ENCODE measurements around the gene SHANK1. TPM values are rescaled to one million over a fixed set of nuclear protein-coding genes. Genes with fewer than 3 reads are reported as not detected.

SHANK1 gene
- total and polyA plus RNA-seq, 2 of the 4 experiments (the other 2 are of a cell fraction): 6.1 to 6.7 TPM

- in situ Hi-C loops (cut with MboI; ENCODE audit: low sequenced_read_pairs): no loop called here
- dilution Hi-C loops (cut with HindIII; ENCODE audit: low sequenced_read_pairs, unreplicated experiment): no loop called here
- H3K4me1 ChIP-seq (ENCODE audit: control insufficient read depth, insufficient read depth, low read length): peaks cover 2% of the 10 kb centered on the region
- no peaks in the 10 kb centered on the region for H3K79me1 ChIP-seq (ENCODE audit: low read depth in 1 of 2, low read length in 2 of 2)
- no peak overlapping the region for H4K8ac ChIP-seq (ENCODE audit: low read depth in 2 of 2, low read length in 2 of 2)
- 0 out of 2 replicates have a peak, but pooled peaks cover 3% of the 10 kb centered on the region for H4K20me1 ChIP-seq (ENCODE audit: insufficient read depth, low read length)
- TF ChIP-seq NFE2L2 (IDR thresholded peaks at IDR 0.05; ENCODE audit: low read depth, low read length): no peak
- no peak overlapping the region for H4K91ac ChIP-seq (ENCODE audit: insufficient read depth, low read depth, low read length)
- CTCF ChIA-PET: interaction anchor here (0.8 kb wide), 1 partner anchor 55 kb away, joined by 3 read pairs; no protein-coding TSS in a partner anchor
- no peak overlapping the region for H3K9ac ChIP-seq (ENCODE audit: low read depth, low read length)
- no peak overlapping the region for H4K5ac ChIP-seq (ENCODE audit: low read depth, low read length)
- DNase-seq (no peak), ATAC-seq (ENCODE audit: low read depth) (no peak)
- H3K27me3 ChIP-seq (ENCODE audit: control insufficient read depth, insufficient read depth, low read length): peaks cover 58% of the 10 kb centered on the region
- POLR2A ChIA-PET (ENCODE audit: unreplicated experiment): no interaction called here
- intact Hi-C loops (cut with micrococcal nuclease): loop anchor here (1.0 kb wide), 2 partner anchors 114 to 253 kb away; no protein-coding TSS in a partner anchor
- H3K36me3 ChIP-seq (ENCODE audit: control insufficient read depth, insufficient read depth, low read length): no peaks in the 10 kb centered on the region
- H3K14ac ChIP-seq (replicated peaks; ENCODE audit: low read depth, low read length): no peak overlapping the region
- H3K4ac ChIP-seq (ENCODE audit: low read depth, low read length): no peak overlapping the region
- H2AK5ac ChIP-seq (ENCODE audit: low read depth, low read length): no peak overlapping the region
- BruUV-seq (replicated peaks): no TSS peak
- no peak overlapping the region for H2AFZ ChIP-seq (replicated peaks; ENCODE audit: low read length, poor library complexity)
- no peak overlapping the region for H2AK9ac ChIP-seq (replicated peaks; ENCODE audit: low read depth, low read length, poor library complexity)
- H3K9me3 ChIP-seq (ENCODE audit: control insufficient read depth, insufficient read depth, low read length): peaks cover 4% of the 10 kb centered on the region
- no peak overlapping the region for H2BK5ac ChIP-seq (ENCODE audit: low read depth, low read length, poor library complexity, severe bottlenecking)
- no peak overlapping the region for H3K56ac ChIP-seq (ENCODE audit: extremely low read depth, insufficient read depth, low read length)
- H3K4me3 ChIP-seq (ENCODE audit: insufficient read depth, low read depth, low read length): no peak overlapping the region
- no CpG with 5 or more reads among the region's 20 CpGs for WGBS, 2 experiments (ENCODE audit: extremely low coverage in 2 of 2, insufficient read length in 1 of 2)
- no peak overlapping the region for H2BK120ac ChIP-seq (ENCODE audit: low read depth, low read length)
- no peak overlapping the region for H3K23ac ChIP-seq (ENCODE audit: low read depth, low read length)
- no peak overlapping the region for H2BK15ac ChIP-seq (ENCODE audit: low read depth, low read length)
- no peak overlapping the region for H3K18ac ChIP-seq (ENCODE audit: low read depth, low read length)
- no peak overlapping the region for H2BK20ac ChIP-seq (ENCODE audit: low read depth, low read length)
- no peaks in the 10 kb centered on the region for H3K9me1 ChIP-seq (ENCODE audit: insufficient read depth, low read length)
- no peak overlapping the region for H3K27ac ChIP-seq (ENCODE audit: insufficient read depth, low read length)
- no peak overlapping the region for H3K4me2 ChIP-seq (ENCODE audit: low read depth, low read length)
Measured at GRCh38 chr19:50668879-50669278, 50.7 kb downstream of the SHANK1 start.
